H1 (cell line): ENCODE results near the gene SHISA9. TPM values are rescaled to one million over a fixed set of nuclear protein-coding genes. Genes with fewer than 3 reads are reported as not detected.

Experiments
- CTCF ChIA-PET: fragments of 300-600 bp; sonication (Branson Sonifier 250); formaldehyde crosslinking; loops from one replicate; lab custom pipeline; 2021; ENCODE audit not compliant: partially characterized antibody; lab: Charles Lee
- POLR2A ChIA-PET: fragments of 300-600 bp; sonication (Branson Sonifier 250); formaldehyde crosslinking; loops from one replicate; lab custom pipeline; 2021; ENCODE audit warnings: inconsistent platforms; ENCODE audit not compliant: partially characterized antibody; lab: Charles Lee
- DNase-seq, 2 experiments: peaks; one replicate each; pipeline versions ENCODE4 v3.0.0 to v3.0.0-alpha.2; 2010 to 2022; ENCODE audit warnings: low spot score in 2 of 2, low read depth in 1 of 2, mixed read lengths in 1 of 2
- FAIRE-seq: peaks from 2 replicates; lab custom pipeline; 2011; peaks lifted over from hg19 to GRCh38; lab: Jason Lieb, UNC
- H2AFZ ChIP-seq: 2 replicates; pipeline ENCODE4 v1.8.1; 2012; ENCODE audit warnings: low read length, inconsistent platforms
- H2AK5ac ChIP-seq: 2 replicates; pipeline ENCODE4 v1.6.1; 2013; ENCODE audit warnings: low read depth, low read length
- H2BK120ac ChIP-seq: replicated peaks from 2 replicates; pipeline ENCODE3; 2013; ENCODE audit warnings: low read depth, low read length, inconsistent platforms
- H2BK12ac ChIP-seq: 2 replicates; pipeline ENCODE4 v1.6.1; 2013; ENCODE audit warnings: low read depth, low read length
- H2BK15ac ChIP-seq: 2 replicates; pipeline ENCODE4 v1.6.1; 2013; ENCODE audit warnings: low read length
- H2BK20ac ChIP-seq: 2 replicates; pipeline ENCODE4 v1.6.1; 2013; ENCODE audit warnings: low read length
- H2BK5ac ChIP-seq: 2 replicates; pipeline ENCODE4 v1.6.1; 2013; ENCODE audit warnings: low read depth, low read length
- H3K14ac ChIP-seq: 2 replicates; pipeline ENCODE4 v1.6.1; 2013; ENCODE audit warnings: inconsistent platforms; ENCODE audit not compliant: insufficient read length
- H3K18ac ChIP-seq: 2 replicates; pipeline ENCODE4 v1.6.1; 2013; ENCODE audit warnings: low read length; ENCODE audit errors: extremely low read depth
- H3K23ac ChIP-seq: 2 replicates; pipeline ENCODE4 v1.6.1; 2013; ENCODE audit warnings: inconsistent platforms; ENCODE audit not compliant: insufficient read length
- H3K23me2 ChIP-seq: 2 replicates; pipeline ENCODE4 v1.6.1; 2013; ENCODE audit warnings: low read depth, low read length
- H3K27ac ChIP-seq: 2 replicates; pipeline ENCODE4 v1.6.1; 2011; ENCODE audit warnings: low read depth, low read length, inconsistent platforms
- H3K27me3 ChIP-seq, 4 experiments: replicated peaks in 1 of 4; 1 replicate in 1 of 4; 2 replicates in 3 of 4; pipeline versions ENCODE4 v1.6.1 to v1.8.1; 2011 to 2013; ENCODE audit warnings: low read length in 3 of 4, mild to moderate bottlenecking in 3 of 4, inconsistent platforms in 2 of 4, mixed read lengths in 2 of 4, moderate library complexity in 1 of 4; ENCODE audit not compliant: control insufficient read depth in 3 of 4, insufficient read depth in 3 of 4; ENCODE audit errors: extremely low read depth in 1 of 4
- H3K36me3 ChIP-seq, 4 experiments: 2 replicates each; pipeline versions ENCODE4 v1.6.1 to v1.8.1; 2011 to 2013; ENCODE audit warnings: mild to moderate bottlenecking in 4 of 4, low read length in 3 of 4, moderate library complexity in 2 of 4, control low read depth in 1 of 4, inconsistent platforms in 1 of 4; ENCODE audit not compliant: insufficient read depth in 4 of 4, control insufficient read depth in 2 of 4
- H3K4ac ChIP-seq: replicated peaks from 2 replicates; pipeline ENCODE3; 2013; ENCODE audit warnings: low read length, low read depth, mixed read lengths, inconsistent platforms; ENCODE audit not compliant: insufficient read length
- H3K4me1 ChIP-seq, 4 experiments: replicated peaks in 1 of 4; 1 replicate in 1 of 4; 2 replicates in 3 of 4; pipeline versions ENCODE4 v1.6.1 to v1.8.1; 2011 to 2013; ENCODE audit warnings: low read length in 3 of 4, inconsistent platforms in 2 of 4, mixed read lengths in 1 of 4; ENCODE audit not compliant: insufficient read depth in 4 of 4, control insufficient read depth in 3 of 4
- H3K4me2 ChIP-seq, 2 experiments: 2 replicates each; pipeline versions ENCODE4 v1.6.1 to v1.8.1; 2011 to 2013; ENCODE audit warnings: low read depth in 2 of 2, low read length in 2 of 2, control low read depth in 1 of 2, inconsistent platforms in 1 of 2, mild to moderate bottlenecking in 1 of 2; ENCODE audit not compliant: insufficient read depth in 1 of 2
- H3K4me3 ChIP-seq, 4 experiments: fragments of 200-600, 300-600 bp in 1 of 4; sonication (generic), shearing (Covaris generic), sonication (Bioruptor Twin) in 1 of 4; 2 replicates each; pipeline versions ENCODE4 v1.5.1 to v1.8.1; 2011 to 2016; ENCODE audit warnings: low read length in 4 of 4, low read depth in 3 of 4, control low read depth in 2 of 4, inconsistent platforms in 2 of 4, mild to moderate bottlenecking in 2 of 4, mixed read lengths in 1 of 4, moderate library complexity in 1 of 4; ENCODE audit not compliant: insufficient read depth in 2 of 4; ENCODE audit errors: extremely low read depth in 1 of 4
- H3K56ac ChIP-seq: replicated peaks from 2 replicates; pipeline ENCODE3; 2013; ENCODE audit warnings: low read depth, mild to moderate bottlenecking, mixed read lengths, low read length, inconsistent platforms; ENCODE audit not compliant: insufficient read length
- H3K79me1 ChIP-seq: 2 replicates; pipeline ENCODE4 v1.6.1; 2013; ENCODE audit warnings: low read depth, low read length, control low read depth
- H3K79me2 ChIP-seq, 2 experiments: 2 replicates each; pipeline versions ENCODE4 v1.6.1 to v1.8.1; 2012 to 2013; ENCODE audit warnings: low read length in 2 of 2, mild to moderate bottlenecking in 2 of 2, inconsistent platforms in 1 of 2; ENCODE audit not compliant: insufficient read depth in 2 of 2, control insufficient read depth in 1 of 2
- H3K9ac ChIP-seq, 4 experiments: replicated peaks in 1 of 4; 1 replicate in 1 of 4; 2 replicates in 3 of 4; pipeline versions ENCODE4 v1.6.1 to v1.8.1; 2011 to 2013; ENCODE audit warnings: low read depth in 3 of 4, low read length in 3 of 4, control low read depth in 2 of 4, mild to moderate bottlenecking in 2 of 4, moderate library complexity in 2 of 4, inconsistent platforms in 1 of 4; ENCODE audit errors: extremely low read depth in 1 of 4
- H3K9me3 ChIP-seq, 2 experiments: 2 replicates each; pipeline versions ENCODE4 v1.6.1 to v1.8.1; 2012 to 2013; ENCODE audit warnings: mild to moderate bottlenecking in 2 of 2, moderate library complexity in 2 of 2, control low read depth in 1 of 2, inconsistent platforms in 1 of 2, low read depth in 1 of 2, low read length in 1 of 2, mixed read lengths in 1 of 2; ENCODE audit not compliant: insufficient read depth in 2 of 2
- H4K20me1 ChIP-seq, 2 experiments: replicated peaks in 1 of 2; 2 replicates each; pipeline versions ENCODE3 to v1.8.1; 2011 to 2013; ENCODE audit warnings: inconsistent platforms in 2 of 2, low read length in 2 of 2, mild to moderate bottlenecking in 1 of 2; ENCODE audit not compliant: insufficient read depth in 2 of 2, control insufficient read depth in 1 of 2
- H4K5ac ChIP-seq: 2 replicates; pipeline ENCODE4 v1.6.1; 2013; ENCODE audit warnings: low read length, low read depth, mixed read lengths, inconsistent platforms; ENCODE audit not compliant: insufficient read length
- H4K8ac ChIP-seq: 2 replicates; pipeline ENCODE4 v1.8.0; 2013; ENCODE audit warnings: mild to moderate bottlenecking, moderate library complexity, low read length, inconsistent platforms; ENCODE audit not compliant: insufficient read depth; ENCODE audit errors: extremely low read depth
- H4K91ac ChIP-seq: replicated peaks from 2 replicates; pipeline ENCODE3; 2013; ENCODE audit warnings: low read length, mixed read lengths, inconsistent platforms; ENCODE audit not compliant: insufficient read length
- FOSL1 ChIP-seq: IDR thresholded peaks from 2 replicates; pipeline ENCODE4 v1.6.1; 2011; ENCODE audit warnings: mild to moderate bottlenecking, low read depth, low read length, moderate library complexity; ENCODE audit not compliant: insufficient read depth
- WGBS, 2 experiments: shearing (Covaris generic) in 1 of 2; methylation state at CpG; one replicate each; pipeline versions ENCODE4 v1.1.6 to v1.1.7; 2013 to 2015; ENCODE audit warnings: low lambda C conversion rate in 2 of 2, mixed read lengths in 2 of 2, inconsistent platforms in 1 of 2, low coverage in 1 of 2, missing lambda C conversion rate in 1 of 2; ENCODE audit not compliant: insufficient replicate concordance in 2 of 2, insufficient coverage in 1 of 2, insufficient read length in 1 of 2; ENCODE audit errors: extremely low coverage in 1 of 2, missing lambda C conversion rate in 1 of 2; 5-methylcytosine and 5-hydroxymethylcytosine counted together
- polyA plus RNA-seq, 7 experiments: library from polyadenylated mRNA; depleted of rRNA in 3 of 7; stranded (reverse) in 5 of 7; unstranded in 2 of 7; fragments of >200 nt in 5 of 7; fragments of 200-250 nt in 2 of 7; gene quantifications; 1 replicate in 5 of 7; 2 replicates in 1 of 7; 4 replicates in 1 of 7; pipeline versions ENCODE4 v1.2.1 to v1.2.3, GENCODE V29; 2011 to 2013; ENCODE audit warnings: missing spikeins in 2 of 7, mixed read lengths in 2 of 7
- total RNA-seq: library from RNA; stranded (reverse); fragmentation: NEBNext Ultra II Directional; extraction: Animal tissue kit (Norgen Biotek cat#: 25700); gene quantifications from 2 replicates; pipeline ENCODE4 v1.2.1, GENCODE V29; 2021
- TF ChIP-seq, protein P1 (sequence below): IDR thresholded peaks from 2 replicates; pipeline ENCODE4 v1.6.1; 2011; ENCODE audit warnings: low read length, improper control_type of control experiment

Gene SHISA9
- total and polyA plus RNA-seq, 2 of the 8 experiments (the other 6 are each of a cell fraction or from before 2014, with no cell fraction given) = 25.6 to 39.8 TPM

GRCh38 chr16:13134836-13135235 is 233.4 kb downstream of the SHISA9 start:
- no peak for TF ChIP-seq FOSL1
- TF ChIP-seq, protein P1, sequence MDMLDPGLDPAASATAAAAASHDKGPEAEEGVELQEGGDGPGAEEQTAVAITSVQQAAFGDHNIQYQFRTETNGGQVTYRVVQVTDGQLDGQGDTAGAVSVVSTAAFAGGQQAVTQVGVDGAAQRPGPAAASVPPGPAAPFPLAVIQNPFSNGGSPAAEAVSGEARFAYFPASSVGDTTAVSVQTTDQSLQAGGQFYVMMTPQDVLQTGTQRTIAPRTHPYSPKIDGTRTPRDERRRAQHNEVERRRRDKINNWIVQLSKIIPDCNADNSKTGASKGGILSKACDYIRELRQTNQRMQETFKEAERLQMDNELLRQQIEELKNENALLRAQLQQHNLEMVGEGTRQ = peak; percentile 49; the same call in 1 of the 2 replicates
- no peaks in the 10 kb centered on the region for H3K27me3 ChIP-seq

More at GRCh38 chr16:13134836-13135235, 233.4 kb downstream of the SHISA9 start:
- Histone ChIP-seq H2BK15ac (no peak overlapping the region), H2AK5ac (no peak overlapping the region), H3K14ac (no peak overlapping the region), H2BK20ac (no peak overlapping the region), H3K4me3 (no peak overlapping the region), H3K4ac (no peak overlapping the region), H4K20me1 (peaks cover 0 to 2% of the 10 kb centered on the region in 2 experiments), H3K79me2 (peaks cover 0 to 2% of the 10 kb centered on the region in 2 experiments; a peak in 2 of 4 replicates), H2BK5ac (no peak overlapping the region), H3K9me3 (no peaks in the 10 kb centered on the region; a peak in 1 of 4 replicates), H3K79me1 (peaks cover 2% of the 10 kb centered on the region; the same call in 1 of the 2 replicates), H4K91ac (no peak overlapping the region), H3K4me1 (no peaks in the 10 kb centered on the region; a peak in 1 of 7 replicates), H3K18ac (no peak overlapping the region), H4K5ac (no peak overlapping the region), H3K23me2 (no peaks in the 10 kb centered on the region), H3K4me2 (no peak overlapping the region), H3K36me3 (no peaks in the 10 kb centered on the region), H3K56ac (no peak overlapping the region), H4K8ac (no peak overlapping the region), H2BK120ac (no peak overlapping the region), H2BK12ac (no peak overlapping the region), H3K27ac (no peak overlapping the region), H2AFZ (no peak overlapping the region), H3K23ac (no peak overlapping the region), H3K9ac (no peak overlapping the region)
- no peak for FAIRE-seq
- CTCF ChIA-PET = interaction anchor here (0.6 kb wide), 1 partner anchor 8 kb away, joined by 3 read pairs; no protein-coding TSS in a partner anchor
- POLR2A ChIA-PET = no interaction called here
- no peak for DNase-seq
- WGBS, 2 experiments = 90% methylated on average over 1 of the region's 1 CpG; no CpG with 5 or more reads in 1 of the 2 experiments
